Lower leg skin (tissue), 4 donors: ENCODE results near the gene EZR. TPM values are rescaled to one million over a fixed set of nuclear protein-coding genes. Genes with fewer than 3 reads are reported as not detected.

Source experiments
- DNase-seq, 2 donors: peaks; one replicate each; pipeline ENCODE4 v3.0.0-alpha.2; 2019; ENCODE audit warnings: low spot score in 2 of 2
- H3K4me3 ChIP-seq: fragments of 200-600 bp; sonication (generic); 2 replicates; pipeline ENCODE4 v1.5.1; 2017; ENCODE audit warnings: mild to moderate bottlenecking, low read depth; ENCODE audit not compliant: poor library complexity, severe bottlenecking
- POLR2A ChIP-seq, 2 donors: fragments of 450-650 bp; IDR thresholded peaks; one replicate each; pipeline ENCODE4 v1.6.1; 2016 to 2017; ENCODE audit warnings: antibody characterized with exemption in 2 of 2, mild to moderate bottlenecking in 1 of 2, moderate library complexity in 1 of 2
- WGBS, 2 donors: methylation state at CpG; one replicate each; pipeline ENCODE4 v1.1.5; 2018; 5-methylcytosine and 5-hydroxymethylcytosine counted together
- intact Hi-C: fragments of 100-400 bp; cut with DNase I; formaldehyde crosslinking; loops from one replicate; pipeline ENCODE4 v1.15.0; 2023; ENCODE audit warnings: low total_unique reads
- total RNA-seq, 4 donors: library from RNA; depleted of rRNA; stranded (reverse); fragments of >200 nt; gene quantifications; one replicate each; pipeline ENCODE4 v1.1.0, GENCODE V29; 2016
- TF ChIP-seq, protein P1 (sequence below), 3 donors: fragments of 450-650 bp; IDR thresholded peaks; one replicate each; pipeline ENCODE4 v1.5.1; 2016; ENCODE audit warnings: antibody characterized with exemption in 3 of 3, mild to moderate bottlenecking in 3 of 3, moderate library complexity in 2 of 3

Gene EZR
- total RNA-seq, 4 donors from 2014 or later = 200 to 235 (median 212) TPM

GRCh38 chr6:158772851-158773371 is 46.3 kb downstream of the EZR start:
- peak; percentile 76 to 88 for DNase-seq
- no peak overlapping the region for H3K4me3 ChIP-seq
- TF ChIP-seq POLR2A (IDR thresholded peaks at IDR 0.05) = no peak
- TF ChIP-seq, protein P1, sequence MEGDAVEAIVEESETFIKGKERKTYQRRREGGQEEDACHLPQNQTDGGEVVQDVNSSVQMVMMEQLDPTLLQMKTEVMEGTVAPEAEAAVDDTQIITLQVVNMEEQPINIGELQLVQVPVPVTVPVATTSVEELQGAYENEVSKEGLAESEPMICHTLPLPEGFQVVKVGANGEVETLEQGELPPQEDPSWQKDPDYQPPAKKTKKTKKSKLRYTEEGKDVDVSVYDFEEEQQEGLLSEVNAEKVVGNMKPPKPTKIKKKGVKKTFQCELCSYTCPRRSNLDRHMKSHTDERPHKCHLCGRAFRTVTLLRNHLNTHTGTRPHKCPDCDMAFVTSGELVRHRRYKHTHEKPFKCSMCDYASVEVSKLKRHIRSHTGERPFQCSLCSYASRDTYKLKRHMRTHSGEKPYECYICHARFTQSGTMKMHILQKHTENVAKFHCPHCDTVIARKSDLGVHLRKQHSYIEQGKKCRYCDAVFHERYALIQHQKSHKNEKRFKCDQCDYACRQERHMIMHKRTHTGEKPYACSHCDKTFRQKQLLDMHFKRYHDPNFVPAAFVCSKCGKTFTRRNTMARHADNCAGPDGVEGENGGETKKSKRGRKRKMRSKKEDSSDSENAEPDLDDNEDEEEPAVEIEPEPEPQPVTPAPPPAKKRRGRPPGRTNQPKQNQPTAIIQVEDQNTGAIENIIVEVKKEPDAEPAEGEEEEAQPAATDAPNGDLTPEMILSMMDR (IDR thresholded peaks at IDR 0.05) = no peak
- WGBS, 2 donors = 31 to 37% methylated on average over 6 of the region's 6 CpGs
- intact Hi-C loops = no loop called here

DNA sequence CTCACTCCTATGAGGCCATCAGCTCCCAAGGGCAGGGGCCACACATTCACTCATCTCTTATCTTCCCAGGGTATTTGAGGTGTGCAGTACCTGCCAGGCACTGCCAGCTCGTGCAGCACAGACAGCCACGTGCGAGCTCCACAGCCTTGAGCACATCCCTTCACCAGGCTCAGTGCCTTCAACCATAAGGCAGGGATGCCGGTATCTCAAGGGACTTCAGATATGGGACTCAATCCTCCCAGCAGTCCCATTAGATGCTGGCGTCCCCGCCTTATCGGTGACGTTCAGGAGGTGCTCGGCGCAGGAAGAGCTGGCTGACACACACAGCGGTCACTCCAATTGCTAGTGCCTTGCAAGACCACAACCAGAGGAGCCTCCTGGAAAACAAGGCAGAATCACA is 47.0 kb downstream of the EZR start:
- DNase-seq = no peak
- H3K4me3 ChIP-seq = no peak overlapping the region
- intact Hi-C loops = no loop called here
- TF ChIP-seq, protein P1 (IDR thresholded peaks at IDR 0.05) = no peak
- no peak for TF ChIP-seq POLR2A (IDR thresholded peaks at IDR 0.05)
- 80 to 86% methylated on average over 11 of the region's 11 CpGs for WGBS, 2 donors

DNA sequence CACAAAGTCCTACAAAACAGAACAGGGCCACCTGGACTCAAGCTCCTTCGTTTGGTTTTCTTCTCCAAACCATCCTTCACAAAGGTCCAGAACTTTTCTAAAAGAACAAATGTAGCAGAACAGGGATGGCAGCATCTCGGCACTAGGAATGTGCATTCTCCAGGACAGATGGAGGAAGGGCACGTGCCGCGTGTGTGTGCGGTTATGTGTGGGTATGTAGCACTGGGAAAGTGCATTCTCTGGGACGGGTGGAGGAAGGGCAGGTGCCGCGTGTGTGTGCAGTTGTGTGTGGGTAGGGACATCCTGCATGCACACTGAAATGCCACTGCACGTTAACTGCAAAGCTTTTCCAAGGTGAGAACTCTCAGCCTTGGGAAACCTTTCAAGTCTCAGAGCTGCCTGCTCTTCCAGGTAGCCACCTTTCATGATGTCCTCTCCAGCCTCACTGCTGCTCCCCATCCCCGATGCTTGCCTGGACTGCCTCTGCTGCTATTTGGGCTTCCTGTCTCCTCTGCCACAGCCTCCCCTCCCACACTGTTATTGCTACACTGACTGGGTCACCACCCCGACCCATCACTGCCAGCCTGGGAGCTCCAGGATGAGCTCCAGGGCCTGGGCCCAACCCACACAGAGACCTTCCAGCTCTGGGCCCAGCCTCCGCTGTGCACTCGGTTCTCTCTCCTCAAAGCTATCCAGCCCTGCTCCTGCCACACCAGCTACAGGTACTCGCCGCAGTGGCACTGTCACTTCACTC is 47.6 kb downstream of the EZR start:
- intact Hi-C loops = no loop called here
- H3K4me3 ChIP-seq = no peak overlapping the region
- 78 to 80% methylated on average over 16 of the region's 16 CpGs for WGBS, 2 donors
- TF ChIP-seq, protein P1 (IDR thresholded peaks at IDR 0.05) = no peak
- no peak for TF ChIP-seq POLR2A (IDR thresholded peaks at IDR 0.05)
- no peak for DNase-seq

GRCh38 chr6:158770533-158771330 is 48.4 kb downstream of the EZR start:
- 70 to 79% methylated on average over 21 of the region's 21 CpGs for WGBS, 2 donors
- intact Hi-C loops = no loop called here
- no peak for DNase-seq
- TF ChIP-seq, protein P1 (IDR thresholded peaks at IDR 0.05) = no peak
- no peak for TF ChIP-seq POLR2A (IDR thresholded peaks at IDR 0.05)
- H3K4me3 ChIP-seq = no peak overlapping the region

GRCh38 chr6:158769771-158770432 is 49.3 kb downstream of the EZR start:
- no peak overlapping the region for H3K4me3 ChIP-seq
- no peak for DNase-seq
- intact Hi-C loops = no loop called here
- WGBS, 2 donors = 89% methylated on average over 18 of the region's 18 CpGs
- no peak for TF ChIP-seq POLR2A (IDR thresholded peaks at IDR 0.05)
- TF ChIP-seq, protein P1 (IDR thresholded peaks at IDR 0.05) = no peak
